Suprapubic skin (tissue), 4 donors: ENCODE measurements around the gene CTNNA3. TPM values are rescaled to one million over a fixed set of nuclear protein-coding genes. Genes with fewer than 3 reads are reported as not detected.

Experiments
- DNase-seq, 2 donors: peaks; one replicate each; pipeline ENCODE4 v3.0.0-alpha.2; 2019; ENCODE audit warnings: low spot score in 2 of 2
- H3K27ac ChIP-seq: fragments of 200-600 bp; sonication (generic); one replicate; pipeline ENCODE4 v1.5.1; 2019
- H3K27me3 ChIP-seq: fragments of 200-600 bp; sonication (generic); one replicate; pipeline ENCODE4 v1.5.1; 2019
- H3K36me3 ChIP-seq: fragments of 200-600 bp; sonication (generic); one replicate; pipeline ENCODE4 v1.5.1; 2019
- H3K4me1 ChIP-seq: fragments of 200-600 bp; sonication (generic); one replicate; pipeline ENCODE4 v1.5.1; 2019
- H3K4me3 ChIP-seq: fragments of 200-600 bp; sonication (generic); one replicate; pipeline ENCODE4 v1.5.1; 2019; ENCODE audit warnings: mild to moderate bottlenecking
- H3K9me3 ChIP-seq: fragments of 200-600 bp; sonication (generic); one replicate; pipeline ENCODE4 v1.5.1; 2019
- CTCF ChIP-seq, 2 donors: fragments of 200-600 bp in 1 of 2; fragments of 450-650 bp in 1 of 2; sonication (generic) in 1 of 2; IDR thresholded peaks; one replicate each; pipeline ENCODE4 v1.5.1; 2016 to 2019; ENCODE audit warnings: antibody characterized with exemption in 2 of 2, mild to moderate bottlenecking in 1 of 2, moderate library complexity in 1 of 2
- EP300 ChIP-seq: sonication (generic); formaldehyde crosslinking; IDR thresholded peaks from one replicate; pipeline ENCODE4 v1.6.1; 2017; ENCODE audit warnings: antibody characterized with exemption
- POLR2A ChIP-seq, 2 donors: fragments of 450-650 bp; IDR thresholded peaks; one replicate each; pipeline ENCODE4 v1.6.1; 2017; ENCODE audit warnings: antibody characterized with exemption in 2 of 2, mild to moderate bottlenecking in 2 of 2, moderate library complexity in 2 of 2
- POLR2AphosphoS5 ChIP-seq, 3 donors: sonication (generic); formaldehyde crosslinking; IDR thresholded peaks; one replicate each; pipeline ENCODE4 v1.6.1; 2017; ENCODE audit warnings: antibody characterized with exemption in 3 of 3
- WGBS: methylation state at CpG from one replicate; pipeline ENCODE4 v1.1.5; 2018; 5-methylcytosine and 5-hydroxymethylcytosine counted together
- total RNA-seq, 4 donors: library from RNA; depleted of rRNA; stranded (reverse); fragments of >200 nt; gene quantifications; one replicate each; pipeline ENCODE4 v1.1.0, GENCODE V29; 2016

CTNNA3 gene
- total RNA-seq, 4 donors from 2014 or later, result 0.08 to 0.29 (median 0.21) TPM

DNA sequence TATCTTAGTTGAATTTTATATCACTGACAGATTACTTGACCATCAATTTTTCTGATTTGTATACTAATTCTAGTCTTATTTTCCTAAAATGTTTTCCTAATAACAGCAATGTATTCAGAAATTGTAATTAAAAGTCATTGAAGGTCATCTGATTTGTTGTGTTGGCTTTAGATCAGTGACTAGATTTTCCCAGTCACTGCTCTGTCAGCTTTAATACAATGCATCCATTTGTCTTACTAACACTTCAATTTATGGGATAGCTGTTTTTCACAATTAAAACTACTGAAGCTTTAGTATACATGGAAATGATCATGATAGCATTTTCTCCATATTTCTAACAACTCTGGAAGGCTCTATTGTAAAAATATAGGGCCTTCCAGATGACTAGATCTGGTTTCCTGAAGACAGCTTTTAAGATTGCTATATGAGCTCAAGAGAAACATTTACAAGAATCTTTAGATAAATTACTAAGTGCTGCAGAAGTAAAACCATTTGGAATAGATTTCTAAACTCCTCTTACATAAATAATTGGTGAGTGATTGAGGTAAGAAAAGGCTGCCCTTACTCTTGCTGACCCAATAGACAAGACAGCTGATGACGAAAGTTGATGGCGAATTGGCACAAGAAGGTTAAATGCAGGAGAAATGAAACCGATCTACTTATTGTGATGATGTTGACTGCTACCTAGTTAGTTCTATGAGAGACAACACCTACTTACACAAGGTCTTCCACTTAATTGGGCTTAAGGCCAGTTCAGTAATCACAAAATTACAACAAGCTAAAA, 696.0 kb downstream of the CTNNA3 start:
- H3K27ac ChIP-seq, result no peak overlapping the region
- no peaks in the 10 kb centered on the region for H3K27me3 ChIP-seq
- H3K4me3 ChIP-seq, result no peak overlapping the region
- DNase-seq, result no peak
- no peaks in the 10 kb centered on the region for H3K9me3 ChIP-seq
- 97% methylated on average over 3 of the region's 3 CpGs for WGBS
- TF ChIP-seq POLR2A (IDR thresholded peaks at IDR 0.05), result no peak
- no peak for TF ChIP-seq POLR2AphosphoS5 (IDR thresholded peaks at IDR 0.05)
- TF ChIP-seq CTCF (IDR thresholded peaks at IDR 0.05), result no peak
- TF ChIP-seq EP300, result no peak
- H3K36me3 ChIP-seq, result no peaks in the 10 kb centered on the region
- H3K4me1 ChIP-seq, result no peaks in the 10 kb centered on the region

GRCh38 chr10:66996996-66997395, 699.0 kb downstream of the CTNNA3 start:
- Histone ChIP-seq H3K27me3 (no peaks in the 10 kb centered on the region), H3K4me1 (no peaks in the 10 kb centered on the region), H3K36me3 (no peaks in the 10 kb centered on the region), H3K4me3 (no peak overlapping the region), H3K9me3 (no peaks in the 10 kb centered on the region), H3K27ac (no peak overlapping the region)
- WGBS, result 27% methylated on average over 1 of the region's 1 CpG
- no peak for DNase-seq
- TF ChIP-seq POLR2A (IDR thresholded peaks at IDR 0.05) (no peak), CTCF (IDR thresholded peaks at IDR 0.05) (no peak)

DNA sequence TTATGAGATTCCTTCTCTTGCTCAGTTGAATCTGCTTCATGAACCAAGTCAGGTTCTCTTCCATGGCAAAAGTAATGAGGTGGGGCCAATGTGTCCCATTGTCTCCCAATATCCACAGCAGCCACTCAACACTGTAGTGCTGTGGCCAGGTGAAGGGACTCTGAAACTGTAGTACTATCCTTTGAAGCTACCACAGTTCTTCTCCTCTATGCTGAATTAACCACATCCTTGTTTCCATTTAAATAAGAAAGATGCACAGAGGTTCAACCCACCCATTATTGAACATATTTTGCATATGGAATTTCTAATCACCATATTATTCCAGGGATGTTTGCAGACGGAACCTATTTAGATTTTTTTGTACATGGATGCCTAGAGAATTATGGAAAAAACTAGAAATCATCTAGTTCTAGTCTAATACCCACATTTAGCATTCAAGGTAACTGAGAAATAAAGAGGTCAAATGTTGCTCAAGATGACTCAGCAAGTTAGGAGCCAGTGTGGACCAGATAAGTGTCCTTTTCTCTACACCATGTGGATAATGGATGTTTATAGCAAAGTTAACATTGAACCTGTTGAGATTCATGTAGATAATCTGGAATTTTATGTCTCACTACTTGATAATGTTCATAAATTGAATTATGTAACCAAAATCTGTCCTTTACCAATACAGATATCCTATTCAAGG, 705.7 kb downstream of the CTNNA3 start:
- WGBS, result 76% methylated on average over 1 of the region's 1 CpG
- TF ChIP-seq POLR2AphosphoS5 (IDR thresholded peaks at IDR 0.05) (no peak), CTCF (IDR thresholded peaks at IDR 0.05) (no peak), POLR2A (IDR thresholded peaks at IDR 0.05) (no peak), EP300 (no peak)

DNA sequence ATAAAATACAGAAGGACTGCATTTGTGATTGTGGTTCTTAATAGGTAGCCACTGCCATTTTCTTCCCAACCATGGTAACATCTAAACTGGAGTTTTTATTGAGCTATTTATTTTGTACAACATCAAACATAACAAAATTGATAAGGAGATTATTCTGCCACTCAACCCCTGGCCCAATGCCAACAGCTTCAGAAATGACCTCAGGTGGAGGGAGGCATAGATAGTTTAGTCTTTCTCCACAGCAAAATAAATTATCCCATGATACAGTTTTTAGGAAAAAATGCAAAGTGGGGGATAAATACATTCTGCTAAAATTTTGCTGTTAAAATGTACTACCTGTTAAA, 712.5 kb downstream of the CTNNA3 start:
- no peak for TF ChIP-seq EP300
- TF ChIP-seq POLR2A (IDR thresholded peaks at IDR 0.05), result no peak
- TF ChIP-seq CTCF (IDR thresholded peaks at IDR 0.05), result no peak
- TF ChIP-seq POLR2AphosphoS5 (IDR thresholded peaks at IDR 0.05), result no peak
- DNase-seq, result no peak
- Histone ChIP-seq H3K9me3 (no peaks in the 10 kb centered on the region), H3K4me3 (no peak overlapping the region), H3K27ac (no peak overlapping the region), H3K36me3 (no peaks in the 10 kb centered on the region), H3K27me3 (no peaks in the 10 kb centered on the region), H3K4me1 (no peaks in the 10 kb centered on the region)

More for the DNA sequence above, 705.7 kb downstream of the CTNNA3 start:
- Histone ChIP-seq H3K4me1 (no peaks in the 10 kb centered on the region), H3K9me3 (no peaks in the 10 kb centered on the region), H3K27me3 (no peaks in the 10 kb centered on the region), H3K27ac (no peak overlapping the region), H3K4me3 (no peak overlapping the region), H3K36me3 (no peaks in the 10 kb centered on the region)
- no peak for DNase-seq

GRCh38 chr10:66982792-66983474, 713.1 kb downstream of the CTNNA3 start:
- Histone ChIP-seq H3K27me3 (no peaks in the 10 kb centered on the region), H3K36me3 (no peaks in the 10 kb centered on the region), H3K4me3 (no peak overlapping the region), H3K27ac (no peak overlapping the region), H3K4me1 (no peaks in the 10 kb centered on the region), H3K9me3 (no peaks in the 10 kb centered on the region)
- no peak for TF ChIP-seq CTCF (IDR thresholded peaks at IDR 0.05)
- no peak for TF ChIP-seq POLR2A (IDR thresholded peaks at IDR 0.05)
- no peak for TF ChIP-seq POLR2AphosphoS5 (IDR thresholded peaks at IDR 0.05)
- no peak for TF ChIP-seq EP300
- DNase-seq, result no peak
- WGBS, result 55% methylated on average over 6 of the region's 6 CpGs
